ENCODE data around the gene HDC.

The HDC gene

GRCh38 chr15:50252556-50252955 lies 13.0 kb downstream of the HDC start:
- DNase-seq = no peak

DNA sequence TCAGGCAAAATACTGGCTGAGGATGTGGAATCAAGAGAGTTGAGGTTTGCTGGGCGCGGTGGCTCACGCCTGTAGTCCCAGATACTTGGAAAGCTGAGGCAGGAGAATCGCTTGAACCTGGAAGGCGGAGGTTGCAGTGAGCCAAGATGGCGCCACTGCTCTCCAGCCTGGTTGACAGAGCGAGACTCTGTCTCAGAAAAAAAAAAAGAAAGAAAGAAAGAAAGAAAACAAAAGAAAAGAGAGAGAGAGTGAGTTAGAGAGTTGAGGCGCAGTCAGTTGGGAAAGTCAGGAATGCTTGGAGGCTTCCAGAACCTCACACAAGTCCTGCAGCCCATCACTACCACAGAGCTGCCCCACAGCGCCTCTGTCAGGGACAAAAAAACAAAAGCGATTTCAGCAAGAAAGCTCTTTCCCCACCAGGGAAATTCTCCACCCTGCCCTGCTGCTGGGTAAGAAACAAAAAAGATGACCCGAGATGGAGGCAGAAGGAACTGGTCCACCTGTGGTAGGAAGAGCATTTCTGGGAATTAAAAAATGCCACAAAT lies 13.8 kb downstream of the HDC start:
- no peak for DNase-seq

- no peak for DNase-seq
Observed at GRCh38 chr15:50250760-50251394, 14.6 kb downstream of the HDC start.

- DNase-seq = no peak
Observed at GRCh38 chr15:50249704-50250103, 15.8 kb downstream of the HDC start.

- DNase-seq = no peak
Observed at GRCh38 chr15:50248994-50249582, 16.4 kb downstream of the HDC start.

GRCh38 chr15:50247819-50248655 lies 17.5 kb downstream of the HDC start:
- DNase-seq = no peak

DNA sequence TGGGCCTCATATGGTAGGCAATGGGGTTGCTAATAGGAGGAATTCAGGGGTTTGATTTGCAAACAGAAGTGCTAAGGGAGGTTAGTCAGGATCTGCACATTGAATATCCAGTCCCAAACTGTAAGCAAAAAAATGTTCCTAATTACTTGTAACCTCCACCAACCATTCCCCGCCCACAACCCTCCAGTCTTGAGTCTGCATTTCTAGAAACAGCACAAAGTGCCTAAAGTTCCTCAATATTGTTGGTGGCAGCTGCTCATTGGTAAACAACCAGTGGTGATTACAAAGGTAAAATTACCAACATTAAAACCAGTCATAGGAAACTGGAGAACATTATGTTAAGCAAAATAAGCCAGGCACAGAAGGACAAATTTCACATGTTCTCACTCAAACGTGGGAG lies 18.9 kb downstream of the HDC start:
- no peak for DNase-seq

DNA sequence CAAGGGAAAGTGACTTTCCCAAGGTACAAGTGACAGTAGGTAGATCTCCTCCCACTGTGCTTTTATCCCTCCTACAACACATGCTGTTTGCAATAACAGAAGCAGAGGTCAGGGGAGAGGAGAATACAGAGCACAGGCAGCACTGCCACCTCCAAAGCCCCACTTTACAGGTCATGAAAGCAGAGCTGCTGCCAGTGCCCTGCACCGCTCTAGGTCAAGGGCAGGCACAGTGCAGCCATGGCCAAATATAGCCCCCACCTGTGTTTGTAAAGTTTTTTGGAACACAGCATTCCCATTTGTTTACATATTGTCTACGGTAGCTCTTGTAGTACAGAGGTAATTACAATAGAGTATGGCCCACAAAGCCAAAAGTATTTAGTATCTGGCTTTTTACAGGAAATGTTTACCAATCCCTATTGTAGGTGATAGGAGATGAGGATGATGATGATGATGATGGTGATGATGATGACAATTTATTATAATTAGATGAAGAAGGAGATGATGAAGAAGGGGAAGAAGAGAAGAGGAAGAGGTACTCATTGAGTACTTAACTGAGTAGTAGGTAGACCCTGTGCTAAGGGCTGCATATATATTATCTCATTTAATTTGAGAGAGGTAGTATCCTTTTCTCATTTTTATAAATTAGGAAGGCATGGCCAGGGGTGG lies 20.4 kb downstream of the HDC start:
- DNase-seq = no peak

DNA sequence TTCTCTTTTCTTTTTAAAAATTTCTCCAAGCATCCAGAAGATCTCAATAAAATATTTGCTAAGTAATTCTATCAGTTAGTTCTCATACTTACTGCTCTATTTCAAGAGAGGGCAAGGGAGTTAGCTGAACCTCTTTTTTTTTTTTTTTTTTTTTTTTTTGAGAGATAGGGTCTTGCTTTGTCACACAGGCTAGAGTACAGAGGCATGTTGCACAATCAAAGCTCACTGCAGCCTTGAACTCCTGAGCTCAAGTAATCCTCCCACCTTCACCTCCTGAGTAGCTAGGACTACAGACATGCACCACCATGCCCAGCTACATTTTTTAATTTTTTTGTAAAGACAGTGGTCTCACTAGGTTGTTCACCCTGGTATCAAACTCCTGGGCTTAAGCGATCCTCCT lies 21.4 kb downstream of the HDC start:
- no peak for DNase-seq

DNA sequence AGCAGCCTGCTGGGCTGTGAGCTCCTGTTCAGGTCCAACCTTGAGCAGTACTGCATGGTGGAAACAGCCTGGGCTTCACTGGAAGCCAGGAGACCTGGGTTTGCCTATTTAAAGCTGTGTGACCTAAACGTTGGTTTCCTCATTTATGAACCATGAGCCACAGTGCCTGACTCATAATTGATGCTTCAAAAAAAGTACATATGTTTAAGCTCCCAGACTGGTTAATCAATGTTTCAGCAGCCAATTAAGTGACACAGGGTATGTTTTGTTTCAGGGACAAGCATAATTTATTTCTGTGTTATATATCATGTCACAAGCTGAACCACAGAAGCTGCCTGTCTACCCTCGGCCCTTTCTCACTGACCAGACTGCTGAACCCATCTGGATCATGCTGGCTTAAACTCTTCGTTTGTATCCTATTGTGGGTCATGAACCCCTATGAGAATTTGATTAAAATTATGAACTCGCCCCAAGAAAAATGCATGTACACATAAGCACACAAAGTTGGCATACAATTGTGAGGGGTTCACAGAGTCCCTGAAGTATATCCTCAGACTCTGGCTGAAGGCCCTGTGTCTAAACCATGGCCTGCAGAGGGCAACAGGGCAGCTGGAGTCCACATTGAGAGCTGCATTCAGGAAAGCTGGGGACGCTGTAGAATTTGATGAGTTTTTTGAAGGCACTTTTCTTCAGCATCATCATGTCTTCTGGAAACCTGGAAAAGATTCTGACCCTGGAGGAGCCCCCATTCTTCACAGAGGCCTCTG lies 23.7 kb downstream of the HDC start:
- DNase-seq = no peak

- DNase-seq = no peak
Observed at GRCh38 chr15:50238255-50238654, 27.3 kb downstream of the HDC start.

GRCh38 chr15:50236433-50236832 lies 29.1 kb downstream of the HDC start:
- DNase-seq = no peak

DNA sequence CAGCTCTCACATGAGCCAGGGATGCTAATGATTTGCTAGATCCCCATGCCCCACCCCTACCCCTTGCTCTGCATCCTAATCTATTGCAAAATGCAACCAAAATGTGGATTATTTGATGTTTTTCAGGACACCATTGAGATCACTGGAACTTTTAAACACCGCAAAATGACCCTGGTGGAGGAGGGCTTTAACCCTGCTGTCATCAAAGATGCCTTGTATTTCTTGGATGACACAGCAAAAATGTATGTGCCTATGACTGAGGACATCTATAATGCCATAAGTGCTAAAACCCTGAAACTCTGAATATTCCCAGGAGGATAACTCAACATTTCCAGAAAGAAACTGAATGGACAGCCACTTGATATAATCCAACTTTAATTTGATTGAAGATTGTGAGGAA lies 29.7 kb downstream of the HDC start:
- no peak for DNase-seq

GRCh38 chr15:50234764-50235163 lies 30.8 kb downstream of the HDC start:
- DNase-seq = no peak

GRCh38 chr15:50233192-50233736 lies 32.3 kb downstream of the HDC start:
- DNase-seq = no peak

DNA sequence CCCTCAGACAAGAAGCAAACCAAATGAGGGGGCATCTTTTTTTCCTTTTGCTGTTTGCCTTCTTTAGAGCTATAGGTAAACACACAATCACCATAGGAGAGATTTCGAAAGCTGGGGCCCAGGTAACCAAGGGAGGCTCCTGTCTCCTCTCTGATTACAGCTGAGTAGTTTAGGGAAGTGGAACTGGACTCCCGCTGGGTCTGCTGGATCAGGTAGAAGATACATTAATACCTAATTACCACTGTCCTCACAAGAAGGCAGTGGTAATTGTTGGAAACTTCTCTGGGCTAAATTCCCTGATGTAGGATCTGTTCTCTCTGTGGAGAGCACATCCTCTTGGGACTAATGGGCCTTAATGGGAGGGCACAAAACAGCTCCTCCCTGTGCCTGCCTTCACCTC lies 32.7 kb downstream of the HDC start:
- no peak for DNase-seq

DNA sequence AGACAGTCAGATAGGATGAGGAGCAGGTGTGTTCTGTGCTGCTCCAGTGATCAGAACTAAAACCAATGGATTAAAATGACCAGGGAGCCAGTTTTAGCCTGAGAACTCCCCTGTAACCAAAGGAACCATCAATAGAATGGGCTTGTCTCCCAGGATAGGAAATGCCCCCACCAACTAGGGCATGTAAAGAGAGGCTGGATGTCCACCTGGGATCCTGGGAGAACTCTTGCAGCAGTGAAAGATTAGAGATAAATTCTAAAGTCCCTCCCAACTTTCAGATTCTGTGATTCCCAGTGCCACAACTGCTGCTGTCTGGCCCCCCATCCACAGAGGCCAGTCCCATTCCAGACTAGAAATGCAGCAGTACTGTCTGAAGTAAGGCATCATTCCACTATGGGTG lies 33.8 kb downstream of the HDC start:
- no peak for DNase-seq

DNA sequence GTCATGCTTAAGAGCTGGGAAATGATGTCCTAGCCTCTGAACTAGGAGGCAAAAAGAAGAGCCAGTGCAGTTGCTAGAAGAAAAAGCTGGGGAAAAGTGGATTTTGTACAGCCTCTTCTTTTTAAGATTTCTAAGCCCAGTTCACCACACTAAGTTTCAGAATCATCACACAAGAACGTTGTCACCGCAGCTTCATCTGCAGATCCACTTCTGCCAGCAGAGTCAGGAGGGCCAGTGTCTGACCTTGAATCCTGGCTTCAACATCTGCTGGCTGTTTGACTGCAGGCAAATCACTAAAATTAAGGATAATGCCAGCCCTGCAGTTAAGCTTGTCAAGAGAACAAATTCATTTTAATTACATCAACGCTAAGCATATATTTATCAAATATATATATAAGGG lies 36.2 kb downstream of the HDC start:
- DNase-seq = no peak

- no peak for DNase-seq
Observed at GRCh38 chr15:50228866-50229265, 36.7 kb downstream of the HDC start.

- DNase-seq = no peak
Observed at GRCh38 chr15:50227076-50227475, 38.5 kb downstream of the HDC start.

GRCh38 chr15:50225938-50226337 lies 39.6 kb downstream of the HDC start:
- DNase-seq = no peak

- no peak for DNase-seq
Observed at GRCh38 chr15:50225057-50225456, 40.5 kb downstream of the HDC start.

Data from SW 1271 (cell line).